ENCODE measurements around the gene OSCP1.

The OSCP1 gene

GRCh38 chr1:36443297-36443696 lies 7.0 kb downstream of the OSCP1 start:
- DNase-seq = no peak

- DNase-seq = no peak
Observed at GRCh38 chr1:36442337-36442736, 7.9 kb downstream of the OSCP1 start.

- DNase-seq = no peak
Observed at GRCh38 chr1:36440646-36441045, 9.6 kb downstream of the OSCP1 start.

GRCh38 chr1:36440044-36440443 lies 10.2 kb downstream of the OSCP1 start:
- DNase-seq = no peak

- no peak for DNase-seq
Observed at GRCh38 chr1:36438715-36439114, 11.5 kb downstream of the OSCP1 start.

GRCh38 chr1:36436821-36437220 lies 13.4 kb downstream of the OSCP1 start:
- no peak for DNase-seq

GRCh38 chr1:36433102-36433501 lies 17.1 kb downstream of the OSCP1 start:
- no peak for DNase-seq

GRCh38 chr1:36432616-36433015 lies 17.6 kb downstream of the OSCP1 start:
- no peak for DNase-seq

GRCh38 chr1:36425791-36426190 lies 24.5 kb downstream of the OSCP1 start:
- no peak for DNase-seq

- no peak for DNase-seq
Observed at GRCh38 chr1:36421649-36422048, 28.6 kb downstream of the OSCP1 start.

GRCh38 chr1:36420836-36421317 lies 29.4 kb downstream of the OSCP1 start:
- DNase-seq = peak; percentile 74

- DNase-seq = no peak
Observed at GRCh38 chr1:36420409-36420808, 29.8 kb downstream of the OSCP1 start.

- no peak for DNase-seq
Observed at GRCh38 chr1:36419569-36419968, 30.7 kb downstream of the OSCP1 start.

GRCh38 chr1:36419140-36419539 lies 31.1 kb downstream of the OSCP1 start:
- no peak for DNase-seq

GRCh38 chr1:36417931-36418330 lies 32.3 kb downstream of the OSCP1 start:
- no peak for DNase-seq

GRCh38 chr1:36415661-36416326 lies 34.5 kb downstream of the OSCP1 start:
- no peak for DNase-seq

- no peak for DNase-seq
Observed at GRCh38 chr1:36414384-36414783, 35.9 kb downstream of the OSCP1 start.

GRCh38 chr1:36411674-36412648 lies 38.3 kb downstream of the OSCP1 start:
- no peak for DNase-seq

GRCh38 chr1:36408479-36408878 lies 41.8 kb downstream of the OSCP1 start:
- DNase-seq = no peak

- DNase-seq = no peak
Observed at GRCh38 chr1:36406440-36406839, 43.8 kb downstream of the OSCP1 start.

- no peak for DNase-seq
Observed at GRCh38 chr1:36402504-36402890, 47.8 kb downstream of the OSCP1 start.

GRCh38 chr1:36401602-36402503 lies 48.4 kb downstream of the OSCP1 start:
- no peak for DNase-seq

All from HCEC 1CT (cell line).